NCI-H2227 (cell line): ENCODE measurements around the gene RAI14.
"Not testable (repeated sequence)": the region's sequence is repeated elsewhere in the genome, so short reads cannot be mapped to it uniquely, and the experiment has no call there.

Source experiments
- DNase-seq: peaks from one replicate; lab custom pipeline; 2025; ENCODE audit not compliant: unreplicated experiment; lab: John Stamatoyannopoulos, UW

Gene RAI14

GRCh38 chr5:34806532-34806931 is 150.4 kb downstream of the RAI14 start:
- no peak for DNase-seq

- no peak for DNase-seq
These were observed 155.6 kb downstream of the RAI14 start for GRCh38 chr5:34811706-34812105.

- no peak for DNase-seq
These were observed 157.4 kb downstream of the RAI14 start for GRCh38 chr5:34813509-34813908.

GRCh38 chr5:34817558-34818351 is 161.6 kb downstream of the RAI14 start:
- no peak for DNase-seq

- DNase-seq: no peak
These were observed 162.6 kb downstream of the RAI14 start for GRCh38 chr5:34818717-34819116.

- no peak for DNase-seq
These were observed 164.5 kb downstream of the RAI14 start for GRCh38 chr5:34820593-34820992.

GRCh38 chr5:34822956-34823715 is 167.0 kb downstream of the RAI14 start:
- DNase-seq: no peak

GRCh38 chr5:34826347-34826746 is 170.2 kb downstream of the RAI14 start:
- DNase-seq: no peak

GRCh38 chr5:34827588-34828506 is 171.7 kb downstream of the RAI14 start:
- DNase-seq: no peak

GRCh38 chr5:34830827-34831226 is 174.7 kb downstream of the RAI14 start:
- not testable (repeated sequence) for DNase-seq

- no peak for DNase-seq
These were observed 175.2 kb downstream of the RAI14 start for GRCh38 chr5:34831303-34831702.

GRCh38 chr5:34832568-34832967 is 176.4 kb downstream of the RAI14 start:
- no peak for DNase-seq

- no peak for DNase-seq
These were observed 177.0 kb downstream of the RAI14 start for GRCh38 chr5:34833090-34833489.

- DNase-seq: peak; percentile 20
These were observed 178.1 kb downstream of the RAI14 start for GRCh38 chr5:34833976-34834793.

GRCh38 chr5:34834794-34835089 is 178.6 kb downstream of the RAI14 start:
- no peak for DNase-seq

GRCh38 chr5:34835664-34836063 is 179.5 kb downstream of the RAI14 start:
- no peak for DNase-seq

GRCh38 chr5:34838785-34839714 is 182.9 kb downstream of the RAI14 start, which contains the start of gene TTC23L:
Gene TTC23L, plus strand, starts transcription at chr5:34839164. Its CDS starts 1,508 bp downstream, at chr5:34840672.
- peak; percentile 99 for DNase-seq

GRCh38 chr5:34841816-34842215 is 185.7 kb downstream of the RAI14 start:
- no peak for DNase-seq

- no peak for DNase-seq
These were observed 186.4 kb downstream of the RAI14 start for GRCh38 chr5:34842554-34842953.
